Inferior parietal cortex (tissue), 1 donor: ENCODE data around the gene TRIO.

Source experiments
- DNase-seq: peaks from one replicate; pipeline ENCODE4 v3.0.0-alpha.2; 2016; ENCODE audit errors: extremely low spot score

The TRIO gene

DNA sequence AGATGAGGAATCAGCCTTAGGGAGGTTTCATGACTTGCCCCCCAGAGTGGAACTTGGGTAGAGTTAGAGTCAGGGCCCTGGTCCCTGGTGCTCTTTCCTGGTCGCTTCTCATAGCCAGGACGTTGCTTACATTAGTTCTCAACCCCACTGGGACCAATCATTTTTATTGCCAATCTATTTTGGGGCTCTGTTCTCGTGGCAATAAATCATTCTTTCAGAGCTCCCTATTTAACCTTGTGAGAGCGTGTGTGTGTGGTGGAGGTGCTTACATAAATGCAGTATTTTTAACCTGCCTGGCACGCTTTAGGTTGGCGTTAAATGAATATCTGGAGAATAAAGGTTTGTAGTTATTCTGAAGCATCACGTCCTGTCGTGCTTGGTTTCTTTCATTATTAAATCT lies 4.1 kb downstream of the TRIO start:
- DNase-seq = no peak

DNA sequence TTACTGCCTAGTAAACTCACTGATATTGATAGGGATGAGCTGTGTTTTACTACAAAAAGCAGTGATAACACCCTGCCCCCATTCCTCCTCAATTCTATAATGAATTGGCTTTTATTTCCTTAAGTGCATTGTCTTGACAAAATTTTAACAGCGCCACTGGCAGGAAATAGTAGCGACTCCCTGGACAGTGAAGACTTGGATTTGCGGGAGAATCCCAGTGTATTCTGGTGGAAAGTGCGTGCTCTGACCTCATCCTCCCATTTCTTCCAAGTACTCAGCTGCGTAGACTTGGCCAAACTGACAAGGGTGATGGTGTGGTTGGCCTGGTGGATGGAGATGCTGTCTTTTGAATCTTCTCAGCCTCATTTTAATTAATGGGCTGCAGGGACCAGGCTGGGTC lies 5.3 kb downstream of the TRIO start:
- no peak for DNase-seq

DNA sequence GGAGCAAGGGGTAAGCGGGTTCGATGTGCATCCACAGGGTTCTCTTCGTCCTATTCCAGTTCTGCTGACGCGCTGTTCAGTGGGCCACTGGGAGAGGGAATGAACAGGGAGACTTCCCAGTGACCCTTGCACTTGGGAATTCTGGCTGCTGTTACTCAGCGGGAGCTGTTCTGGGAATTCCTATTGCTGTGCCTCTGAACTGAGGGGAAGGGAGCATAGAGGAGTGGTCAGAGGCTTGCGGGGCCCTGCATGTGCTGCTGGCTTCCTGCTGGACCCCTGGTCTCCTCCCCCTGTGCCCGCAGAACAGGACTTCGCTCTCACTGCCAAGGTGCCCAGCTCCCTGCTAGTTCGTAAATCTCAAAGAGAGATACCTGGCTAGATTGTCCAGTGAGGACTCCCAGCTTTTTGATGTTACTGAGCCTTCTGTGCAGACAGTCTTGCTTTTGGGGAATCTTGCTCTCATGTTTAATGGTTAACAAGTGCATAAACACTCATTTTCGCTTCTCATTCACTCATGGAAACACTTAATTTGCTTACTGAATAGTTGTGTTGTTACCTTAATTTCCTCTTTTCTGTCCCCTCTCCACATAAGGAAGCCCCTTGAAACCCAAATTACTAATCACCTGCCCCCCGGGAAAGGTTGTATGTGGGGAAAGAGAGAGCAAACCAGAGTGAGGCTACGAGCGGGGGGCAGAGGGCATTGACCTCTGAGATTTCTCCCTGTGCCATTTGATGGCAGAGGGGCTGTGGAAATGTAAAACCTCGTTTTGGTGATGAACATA lies 5.9 kb downstream of the TRIO start:
- DNase-seq = no peak

DNA sequence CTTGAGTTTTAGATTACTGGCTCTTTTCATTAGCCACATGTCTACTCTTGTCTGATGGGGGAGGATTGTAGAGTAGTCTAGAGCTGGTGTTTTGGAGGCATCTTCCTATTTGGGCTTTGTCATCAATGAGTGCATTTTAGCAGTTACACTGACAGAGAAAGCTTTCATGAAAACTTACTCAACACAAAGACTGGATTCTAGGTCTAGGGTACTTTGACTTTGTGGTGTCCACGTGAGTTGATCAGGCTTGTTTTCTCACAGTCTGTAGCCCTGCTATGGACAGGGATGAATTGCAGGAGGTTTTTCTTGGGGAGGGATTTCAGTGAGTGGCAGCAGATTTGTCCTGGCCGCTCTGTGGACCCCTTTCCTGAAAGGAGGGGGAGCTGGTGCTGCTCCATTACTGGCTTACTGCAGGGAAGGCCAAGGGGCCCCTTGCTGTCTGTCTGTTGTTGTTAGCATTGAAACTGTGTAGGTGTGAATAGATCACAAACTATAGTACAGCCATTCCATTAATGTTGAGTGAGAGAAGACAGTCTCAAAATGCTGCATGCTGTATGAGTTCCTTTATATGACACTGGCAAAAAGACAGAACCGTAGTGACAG lies 6.6 kb downstream of the TRIO start:
- DNase-seq = no peak

DNA sequence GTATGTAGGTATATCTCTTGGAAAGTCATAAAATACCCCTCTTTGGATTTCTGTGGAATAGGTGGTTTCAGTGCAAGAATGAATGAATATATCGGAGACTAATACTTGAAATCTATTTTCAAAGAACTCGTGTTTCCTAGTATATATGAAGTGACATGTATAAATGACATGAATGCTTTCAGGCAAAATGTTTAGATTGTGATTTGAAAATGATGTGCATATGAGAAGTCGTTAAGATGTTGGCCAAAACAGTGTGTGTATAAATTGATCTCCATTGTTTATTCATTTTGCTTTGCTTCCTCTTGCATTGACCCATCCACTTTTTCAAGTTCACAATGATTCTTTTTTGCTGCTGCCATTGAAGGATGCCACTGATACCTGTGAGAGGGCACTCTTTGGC lies 8.3 kb downstream of the TRIO start:
- no peak for DNase-seq

DNA sequence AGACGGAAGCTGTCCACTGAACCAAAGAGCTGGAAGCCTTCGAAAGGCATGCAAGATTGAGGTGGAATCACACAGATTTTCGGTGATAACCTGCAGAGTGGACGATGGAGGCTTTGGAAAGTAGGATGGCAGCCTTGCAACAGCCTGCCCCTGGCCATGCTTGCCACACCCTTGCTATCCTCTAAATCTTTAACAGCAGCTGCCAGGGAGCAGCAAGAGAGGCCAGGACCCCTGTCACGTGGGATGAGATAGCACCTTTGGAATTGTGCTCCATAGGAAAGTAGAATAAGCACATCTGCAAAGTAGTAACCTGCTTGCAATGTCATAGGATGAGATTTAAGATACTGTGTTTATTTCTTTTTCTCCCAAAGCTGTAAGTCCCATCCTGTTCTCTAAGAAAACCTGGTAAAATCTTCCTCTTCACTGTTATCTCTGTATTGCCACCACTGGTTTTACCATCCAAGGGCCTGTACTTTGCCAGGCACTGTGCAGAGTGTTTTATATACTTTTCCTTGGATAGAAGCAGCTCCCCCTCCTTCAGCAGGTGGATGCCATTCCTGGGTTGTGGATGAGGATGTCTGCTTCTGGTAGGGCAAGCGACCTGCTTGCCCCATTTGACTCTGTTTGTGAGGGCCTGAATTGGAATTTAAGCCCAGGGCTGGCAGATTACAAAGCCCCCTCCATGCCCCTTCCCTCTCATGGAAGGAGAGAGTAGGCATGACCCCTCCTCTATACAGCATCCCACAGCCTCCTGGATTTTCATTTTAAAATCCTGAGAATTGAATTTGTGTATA lies 10.1 kb downstream of the TRIO start:
- no peak for DNase-seq

DNA sequence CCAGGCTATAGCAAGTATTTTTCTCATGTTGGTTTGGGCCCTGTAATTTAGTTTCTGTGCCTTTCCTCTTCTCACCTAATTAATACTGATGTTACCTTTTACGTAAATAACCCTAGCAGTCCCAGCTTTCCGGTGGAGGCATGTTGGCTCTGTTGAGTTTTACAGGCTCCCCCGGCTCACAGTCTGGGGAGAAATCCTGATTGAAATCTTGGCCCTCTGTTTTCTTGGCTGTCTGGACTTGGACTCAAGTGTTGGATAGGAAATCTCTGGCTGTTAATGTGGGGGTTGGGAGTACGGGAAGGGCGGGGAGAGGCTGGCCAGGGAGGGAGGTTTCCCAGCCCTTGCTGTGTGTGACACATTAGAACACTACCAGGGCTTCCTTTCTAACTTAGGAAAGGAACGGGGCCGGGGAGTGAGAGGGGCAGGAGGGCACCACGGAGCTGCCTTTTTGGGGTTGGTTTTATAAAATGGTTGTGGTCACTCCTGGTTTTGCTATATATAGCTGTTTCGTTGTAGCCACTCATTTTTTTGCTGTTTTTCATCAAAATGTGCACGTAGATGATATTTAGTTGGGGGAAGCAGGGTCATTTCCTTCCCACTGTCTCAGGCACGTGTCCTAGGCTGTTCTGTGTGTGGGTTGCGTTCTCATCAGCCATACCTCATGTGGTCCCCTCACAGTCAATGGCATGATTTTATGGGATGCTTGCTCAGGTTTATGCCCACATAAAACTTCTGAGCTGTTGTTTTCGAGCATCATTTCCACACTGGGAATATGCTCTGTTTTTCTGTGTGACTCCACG lies 11.0 kb downstream of the TRIO start:
- DNase-seq = no peak

DNA sequence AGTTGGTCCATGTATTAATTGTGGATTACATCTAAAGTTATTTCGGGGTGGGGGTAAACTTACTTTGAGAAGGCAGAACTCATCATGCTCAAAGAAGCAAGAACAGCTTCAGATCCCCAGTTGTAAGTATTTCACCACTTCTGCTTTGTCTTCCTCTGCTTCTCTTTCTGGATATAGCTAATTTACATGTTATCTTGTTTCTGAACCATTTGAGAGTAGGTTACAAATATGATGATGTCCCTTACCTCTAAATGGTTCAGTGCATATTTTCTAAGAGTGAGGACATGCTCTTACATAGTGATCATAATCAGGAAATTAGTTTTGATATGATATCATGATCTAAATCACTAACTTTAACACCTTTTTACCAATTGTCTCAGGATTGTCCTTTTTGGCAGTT lies 11.9 kb downstream of the TRIO start:
- DNase-seq = no peak

DNA sequence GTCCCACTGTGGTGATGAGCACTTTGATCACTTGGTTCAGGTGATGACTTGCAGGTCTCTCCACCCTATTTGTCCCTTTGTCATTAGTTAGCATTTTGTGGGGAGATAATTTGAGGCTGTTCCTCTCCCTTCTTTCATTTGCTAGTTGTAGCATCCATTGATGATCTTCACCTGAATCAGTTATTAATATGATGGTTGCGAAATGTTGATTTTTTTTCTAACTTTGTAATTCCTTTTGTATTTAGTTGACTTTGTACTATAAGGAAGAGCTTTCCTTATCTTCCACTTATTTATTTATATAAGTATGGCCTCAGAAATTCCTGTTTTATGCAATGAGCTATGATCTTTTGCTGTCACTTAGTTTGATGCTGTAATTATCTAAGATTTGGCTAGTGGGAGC lies 12.6 kb downstream of the TRIO start:
- no peak for DNase-seq

DNA sequence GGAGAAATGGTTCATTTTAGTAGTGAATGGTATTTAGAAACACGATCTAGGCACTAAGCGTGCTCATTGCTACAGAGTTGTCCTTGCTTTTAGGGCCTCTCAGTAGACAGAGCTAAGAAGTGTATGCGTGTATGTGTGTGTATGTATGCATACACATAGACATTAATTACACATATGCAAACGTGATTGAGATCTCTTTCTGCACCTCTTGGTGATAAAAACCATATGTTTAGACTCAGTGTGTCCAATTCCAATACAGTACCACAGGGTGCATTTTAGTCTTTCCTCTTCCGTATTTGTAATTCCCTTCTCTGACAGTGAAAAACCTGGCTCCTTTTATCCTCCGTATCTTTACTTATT lies 13.1 kb downstream of the TRIO start:
- no peak for DNase-seq

DNA sequence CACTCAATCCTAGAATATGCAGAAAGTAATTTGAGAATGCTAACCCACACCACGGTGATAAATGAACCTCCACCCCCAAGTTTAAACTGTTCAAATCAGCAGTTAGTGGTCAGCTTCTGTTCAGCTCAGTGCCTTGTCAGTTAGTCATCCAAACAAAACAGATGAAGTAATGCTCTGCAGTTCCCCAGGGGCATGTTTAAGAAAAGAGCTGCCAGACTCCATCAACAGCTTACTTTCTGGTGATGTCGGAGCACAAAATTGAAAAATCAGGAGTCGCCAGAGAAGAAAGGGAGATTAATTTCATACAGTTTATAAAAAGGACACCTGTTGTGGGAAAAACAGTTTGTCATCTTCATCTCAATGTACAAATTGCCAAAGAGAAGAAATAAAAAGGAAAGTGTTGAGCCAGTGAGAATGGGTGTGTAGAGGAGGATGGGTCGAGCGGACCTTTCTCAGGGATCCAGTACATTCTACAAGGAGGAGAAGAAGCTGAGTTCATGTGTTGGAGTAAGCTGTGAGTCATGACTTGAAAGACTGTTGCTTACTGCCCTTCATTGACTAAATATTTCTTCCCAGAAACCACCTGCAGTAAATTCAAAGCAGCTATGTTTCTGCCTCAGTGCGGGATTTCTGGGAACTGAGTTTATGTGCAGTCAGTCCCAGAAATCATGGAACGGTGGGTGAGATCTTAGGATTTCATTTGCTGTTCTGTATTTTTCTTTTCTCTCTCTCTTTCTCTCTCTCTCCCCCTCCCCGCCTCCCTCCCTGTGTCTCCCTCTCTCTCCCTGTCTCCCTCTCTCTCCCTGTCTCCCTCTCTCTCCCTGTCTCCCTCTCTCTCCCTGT lies 13.7 kb downstream of the TRIO start:
- no peak for DNase-seq

DNA sequence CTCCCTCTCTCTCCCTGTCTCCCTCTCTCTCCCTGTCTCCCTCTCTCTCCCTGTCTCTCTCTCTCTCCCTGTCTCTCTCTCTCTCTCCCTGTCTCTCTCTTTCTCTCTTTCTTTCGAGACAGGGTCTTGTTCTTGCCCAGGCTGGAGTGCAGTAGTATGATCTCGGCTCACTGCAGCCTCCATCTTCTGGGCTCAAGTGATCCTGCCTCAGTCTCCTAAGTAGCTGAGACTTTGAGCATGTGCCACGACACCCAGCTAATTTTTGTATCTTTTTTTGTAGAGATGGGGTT lies 14.3 kb downstream of the TRIO start:
- no peak for DNase-seq

DNA sequence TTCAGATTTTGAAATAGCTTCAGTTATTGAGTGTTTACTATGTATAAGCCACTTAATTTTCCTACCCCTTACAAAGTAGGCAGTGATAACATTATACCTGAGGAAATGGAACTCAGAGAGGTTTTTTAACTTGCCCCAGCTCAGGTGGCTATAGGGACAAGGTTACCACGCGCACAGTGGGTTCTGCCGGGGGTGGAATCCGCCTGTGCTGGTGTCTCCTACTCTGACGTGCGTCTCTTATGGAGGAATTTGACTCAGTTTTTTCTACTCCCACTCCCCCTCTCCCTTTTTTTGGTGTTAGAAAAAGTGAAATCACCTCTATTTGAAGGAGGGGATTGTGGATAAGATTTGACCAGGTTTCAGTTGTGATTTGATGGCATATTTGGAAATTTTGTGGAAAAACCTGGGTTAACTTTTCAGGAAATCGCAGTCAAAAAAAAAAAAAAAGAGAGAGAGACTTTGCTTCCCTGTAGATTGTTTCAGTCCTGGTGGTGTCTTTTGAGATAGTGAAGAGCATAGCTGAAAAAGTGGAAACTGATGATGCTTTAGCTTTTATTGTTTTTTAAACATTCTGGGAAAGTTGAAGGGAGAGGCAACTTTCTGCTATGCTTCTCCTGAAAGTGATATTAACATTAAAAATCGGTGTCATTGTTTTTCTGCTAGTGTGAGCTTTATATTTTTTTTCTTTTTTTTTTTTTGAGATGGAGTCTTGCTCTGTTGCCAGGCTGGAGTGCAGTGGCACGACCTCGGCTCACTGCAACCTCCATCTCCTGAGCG lies 15.9 kb downstream of the TRIO start:
- no peak for DNase-seq

DNA sequence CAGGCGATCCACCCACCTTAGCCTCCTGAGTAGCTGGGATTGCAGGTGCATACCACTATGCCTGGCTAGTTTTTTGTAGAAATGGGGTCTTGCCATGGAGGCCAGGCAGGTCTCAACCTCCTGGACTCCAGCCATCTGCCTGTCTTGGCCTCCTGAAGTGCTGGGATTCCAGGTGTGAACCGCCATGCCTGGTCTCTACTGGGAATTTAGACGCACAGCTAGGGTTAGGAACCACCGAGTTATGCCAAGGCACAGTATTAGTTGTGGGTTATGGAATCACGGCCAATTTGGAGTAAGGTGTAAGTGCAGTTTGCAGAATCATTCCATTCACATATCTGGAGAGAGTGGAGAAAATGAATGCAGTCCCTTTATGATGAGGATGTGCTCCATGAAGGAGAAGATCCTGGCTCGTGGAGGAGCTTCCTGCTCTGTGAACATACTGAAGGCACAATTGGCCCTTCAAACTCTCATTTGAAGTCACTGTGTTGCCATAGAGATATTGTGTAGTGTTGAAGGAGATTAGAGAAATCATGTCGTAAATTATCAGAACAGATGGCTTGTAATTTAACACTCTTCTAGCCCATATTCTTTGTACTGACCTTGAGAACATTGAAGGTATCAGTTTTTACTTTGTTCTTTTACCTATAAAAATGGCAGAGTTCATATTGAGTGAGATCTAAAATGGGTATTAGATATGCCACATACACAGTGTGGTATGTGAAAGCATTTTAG lies 18.8 kb downstream of the TRIO start:
- no peak for DNase-seq

DNA sequence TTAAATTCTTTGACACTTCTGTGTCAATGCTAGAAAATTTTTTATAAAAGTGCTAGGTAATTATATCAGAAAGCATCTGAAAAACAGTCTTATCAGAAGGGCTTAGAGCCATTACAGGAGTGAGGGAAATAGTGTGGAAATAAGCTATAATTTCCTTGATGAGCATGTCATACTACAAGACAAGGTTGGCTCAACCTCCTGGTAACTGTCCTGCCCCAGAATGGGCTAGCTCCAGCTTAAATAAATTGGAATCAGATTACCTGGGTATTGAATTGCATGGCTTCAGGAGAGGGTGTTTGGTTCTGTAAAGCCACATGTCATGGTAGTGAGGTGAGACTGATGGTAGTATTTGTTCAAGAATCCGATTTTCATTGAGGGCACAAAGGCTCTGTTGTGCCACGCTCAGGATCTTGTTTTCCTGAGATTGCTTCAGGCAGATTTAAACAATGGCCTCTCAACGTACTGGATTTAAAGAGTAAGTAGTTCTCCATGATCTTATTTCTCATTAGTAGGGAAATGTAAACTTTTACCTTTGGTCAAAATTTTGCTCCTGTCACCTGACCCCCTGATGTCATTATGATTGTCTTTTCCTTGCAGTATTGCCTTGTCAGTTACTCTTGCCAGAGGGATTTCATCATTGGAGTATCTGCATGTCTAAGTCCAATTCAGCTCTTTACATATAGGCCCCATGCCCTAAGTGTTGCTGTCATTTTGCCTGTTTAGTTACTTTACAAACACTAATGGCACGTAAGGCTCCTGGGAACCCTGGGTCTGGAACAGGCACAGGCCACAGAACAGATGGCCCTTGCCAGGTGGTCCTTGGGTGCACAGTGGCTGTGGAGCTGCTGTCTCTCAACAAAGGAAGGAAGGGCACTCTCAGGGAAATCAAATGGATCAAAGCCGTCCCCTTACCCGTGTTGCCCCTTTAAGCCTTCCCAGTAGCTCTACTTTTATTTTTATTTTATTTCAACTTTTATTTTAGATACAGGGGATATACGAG lies 21.3 kb downstream of the TRIO start:
- no peak for DNase-seq

DNA sequence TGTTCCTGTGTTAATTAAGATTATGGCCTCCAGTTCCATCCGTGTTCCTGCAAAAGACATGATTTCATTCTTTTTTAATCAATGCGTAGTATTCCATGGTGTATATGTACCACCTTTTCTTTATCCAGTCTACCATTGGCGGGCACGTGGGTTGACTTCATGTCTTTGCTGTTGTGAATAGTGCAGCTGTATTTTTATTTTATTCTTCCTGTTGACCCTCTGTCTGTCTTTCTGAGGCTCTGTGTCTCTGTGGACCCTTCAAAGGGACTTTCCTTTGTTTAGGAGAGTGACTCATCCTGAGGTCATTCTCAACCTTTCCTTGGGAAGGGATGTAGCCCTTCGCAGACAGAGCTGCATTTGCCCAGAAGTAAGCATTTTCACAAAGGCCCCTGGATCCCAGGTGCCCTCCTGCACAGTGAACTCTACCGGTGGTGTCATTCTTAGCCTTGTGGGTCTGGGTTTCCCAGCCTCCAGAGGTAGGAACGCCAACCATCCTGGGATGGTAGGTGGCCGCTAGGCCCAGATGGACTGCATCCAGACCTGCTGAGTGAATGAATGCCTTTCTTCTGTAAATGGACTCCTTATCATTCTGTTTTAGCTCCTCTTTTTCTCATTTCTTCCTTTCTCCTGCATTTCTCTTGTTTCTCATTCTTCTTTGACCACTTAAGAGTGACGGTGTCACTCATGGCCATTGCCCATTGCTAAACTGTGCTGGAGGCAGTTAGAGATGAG lies 22.4 kb downstream of the TRIO start:
- DNase-seq = no peak

DNA sequence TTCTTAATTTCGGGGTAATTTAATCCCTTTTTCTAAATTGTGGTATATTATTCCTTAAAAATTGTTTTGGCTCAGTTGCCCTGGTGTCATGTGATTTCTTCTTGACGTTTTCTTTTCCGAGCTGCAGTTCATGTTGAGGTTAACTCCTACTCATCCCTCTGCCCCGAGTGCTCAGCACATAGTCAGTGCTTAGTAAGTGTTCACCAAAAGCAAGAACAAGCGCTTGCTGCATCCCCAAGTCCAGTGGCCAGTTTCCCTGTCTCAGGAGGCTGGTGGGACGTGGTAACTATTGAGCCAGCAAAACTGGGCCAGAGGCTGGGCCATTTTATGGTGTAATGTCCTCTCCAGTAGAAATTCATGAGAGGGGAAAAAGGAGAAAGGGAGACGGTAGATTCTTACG lies 23.3 kb downstream of the TRIO start:
- no peak for DNase-seq

DNA sequence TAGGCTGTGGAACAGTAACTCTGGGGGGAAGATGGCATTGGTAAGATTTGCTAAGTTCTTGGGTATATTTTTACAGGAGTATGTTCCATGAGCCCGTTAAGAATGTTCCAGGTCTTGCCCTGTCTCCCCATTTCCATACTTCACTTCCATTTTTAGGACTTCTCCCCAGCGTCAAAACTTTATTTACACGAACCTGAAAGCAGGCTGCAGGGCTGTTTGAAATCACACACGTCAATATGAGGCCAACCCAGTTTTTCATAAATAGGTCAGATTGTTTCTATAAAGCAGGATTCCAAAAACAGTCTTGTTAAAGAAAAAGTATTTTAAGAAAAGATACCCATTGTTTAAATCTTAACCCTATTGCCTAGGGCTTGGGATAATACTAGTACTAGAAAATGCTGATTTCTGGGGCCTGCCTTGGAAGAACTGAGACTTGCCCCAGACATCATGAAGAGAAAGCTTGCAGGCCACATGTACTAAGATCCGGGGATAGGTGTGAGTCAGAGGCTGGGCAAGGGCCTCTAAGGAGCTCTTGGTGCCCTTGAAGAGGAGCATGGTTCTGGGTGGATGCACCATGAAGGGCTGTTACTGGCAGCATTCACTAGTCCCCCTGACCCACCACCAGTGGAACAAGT lies 24.2 kb downstream of the TRIO start:
- DNase-seq = no peak
